Lung microvascular endothelial cell (primary cell): Measurements from ENCODE around the gene ELMO1. TPM values are rescaled to one million over a fixed set of nuclear protein-coding genes. Genes with fewer than 3 reads are reported as not detected.

Experiments
- DNase-seq, 2 donors: peaks; one replicate each; pipeline versions ENCODE4 v3.0.0 to v3.0.0-alpha.2; 2010; ENCODE audit warnings: low read depth in 2 of 2
- total RNA-seq: library from RNA; depleted of rRNA; stranded (reverse); fragments of >200 nt; gene quantifications from 2 replicates; pipeline ENCODE4 v1.2.1, GENCODE V29; 2014

Gene ELMO1
- 30.7 and 36.5 TPM in 2 replicates for total RNA-seq

GRCh38 chr7:37448636-37449361 is at the start of gene ELMO1:
TSS of gene ELMO1 (minus strand) at chr7:37448864. CDS start at chr7:37342690, 106,174 bp downstream.
- peak; percentile 86 to 91 for DNase-seq

GRCh38 chr7:37497576-37497975 is 48.9 kb upstream of the ELMO1 start:
- DNase-seq = no peak

- DNase-seq = peak; percentile 45 to 81
Observed at GRCh38 chr7:37495574-37496184, 47.0 kb upstream of the ELMO1 start.

- DNase-seq = no peak
Observed at GRCh38 chr7:37494926-37495325, 46.3 kb upstream of the ELMO1 start.

- no peak for DNase-seq
Observed at GRCh38 chr7:37493810-37494209, 45.1 kb upstream of the ELMO1 start.

- DNase-seq = no peak
Observed at GRCh38 chr7:37493123-37493522, 44.5 kb upstream of the ELMO1 start.

- no peak for DNase-seq
Observed at GRCh38 chr7:37491919-37492694, 43.4 kb upstream of the ELMO1 start.

GRCh38 chr7:37489703-37490102 is 41.0 kb upstream of the ELMO1 start:
- DNase-seq = no peak

- peak in 1 of 2 donors; percentile 49 for DNase-seq
Observed at GRCh38 chr7:37488163-37488764, 39.6 kb upstream of the ELMO1 start.

GRCh38 chr7:37484426-37485073 is 35.9 kb upstream of the ELMO1 start:
- no peak for DNase-seq

GRCh38 chr7:37483627-37484026 is 35.0 kb upstream of the ELMO1 start:
- DNase-seq = no peak

GRCh38 chr7:37482953-37483352 is 34.3 kb upstream of the ELMO1 start:
- no peak for DNase-seq

- peak in 1 of 2 donors; percentile 9 for DNase-seq
Observed at GRCh38 chr7:37482505-37482904, 33.8 kb upstream of the ELMO1 start.

- no peak for DNase-seq
Observed at GRCh38 chr7:37481722-37482288, 33.1 kb upstream of the ELMO1 start.

GRCh38 chr7:37481154-37481553 is 32.5 kb upstream of the ELMO1 start:
- DNase-seq = no peak

GRCh38 chr7:37480041-37481031 is 31.7 kb upstream of the ELMO1 start:
- DNase-seq = peak; percentile 48 to 83

- peak; percentile 27 to 31 for DNase-seq
Observed at GRCh38 chr7:37476881-37477450, 28.3 kb upstream of the ELMO1 start.

GRCh38 chr7:37476428-37476827 is 27.8 kb upstream of the ELMO1 start:
- no peak for DNase-seq

- DNase-seq = no peak
Observed at GRCh38 chr7:37475646-37476045, 27.0 kb upstream of the ELMO1 start.

- no peak for DNase-seq
Observed at GRCh38 chr7:37471619-37472018, 23.0 kb upstream of the ELMO1 start.
